ENCODE data around the gene AP3S2.

The AP3S2 gene

GRCh38 chr15:89830639-89831038 is 63.2 kb downstream of the AP3S2 start:
- DNase-seq: no peak

GRCh38 chr15:89829616-89830440 is 64.0 kb downstream of the AP3S2 start:
- no peak for DNase-seq

- no peak for DNase-seq
Observed at GRCh38 chr15:89829161-89829560, 64.6 kb downstream of the AP3S2 start.

- no peak for DNase-seq
Observed at GRCh38 chr15:89828281-89829145, 65.3 kb downstream of the AP3S2 start.

GRCh38 chr15:89827829-89828228 is 66.0 kb downstream of the AP3S2 start:
- DNase-seq: no peak

- DNase-seq: no peak
Observed at GRCh38 chr15:89826671-89827655, 66.8 kb downstream of the AP3S2 start.

GRCh38 chr15:89825271-89825940 is 68.4 kb downstream of the AP3S2 start:
- DNase-seq: no peak

GRCh38 chr15:89824607-89824867 is 69.3 kb downstream of the AP3S2 start:
- no peak for DNase-seq

GRCh38 chr15:89823836-89824606 is 69.8 kb downstream of the AP3S2 start:
- no peak for DNase-seq

- peak; percentile 71 for DNase-seq
Observed at GRCh38 chr15:89822951-89823711, 70.7 kb downstream of the AP3S2 start.

- no peak for DNase-seq
Observed at GRCh38 chr15:89822611-89822950, 71.2 kb downstream of the AP3S2 start.

GRCh38 chr15:89822026-89822425 is 71.8 kb downstream of the AP3S2 start:
- peak; percentile 43 for DNase-seq

- DNase-seq: no peak
Observed at GRCh38 chr15:89820666-89821611, 72.9 kb downstream of the AP3S2 start.

GRCh38 chr15:89818287-89818686 is 75.5 kb downstream of the AP3S2 start:
- no peak for DNase-seq

- no peak for DNase-seq
Observed at GRCh38 chr15:89817701-89818280, 76.0 kb downstream of the AP3S2 start.

- no peak for DNase-seq
Observed at GRCh38 chr15:89815769-89816168, 78.0 kb downstream of the AP3S2 start.

GRCh38 chr15:89814112-89814742 is 79.6 kb downstream of the AP3S2 start:
- DNase-seq: no peak

- DNase-seq: no peak
Observed at GRCh38 chr15:89813381-89814111, 80.2 kb downstream of the AP3S2 start.
